NCI-H2081 (cell line): ENCODE measurements around the gene DIP2A.
"Not testable (repeated sequence)": the region's sequence is repeated elsewhere in the genome, so short reads cannot be mapped to it uniquely, and the experiment has no call there.

Experiments used
- DNase-seq, 2 experiments: peaks; one replicate each; lab custom pipeline; 2025; lab: John Stamatoyannopoulos, UW

DIP2A gene

GRCh38 chr21:46426313-46427046 is 32.2 kb upstream of the DIP2A start:
- no peak for DNase-seq

- DNase-seq, result no peak
These were observed 31.2 kb upstream of the DIP2A start for GRCh38 chr21:46427516-46427915.

GRCh38 chr21:46428286-46428685 is 30.4 kb upstream of the DIP2A start:
- DNase-seq, result no peak

GRCh38 chr21:46428987-46429710 is 29.5 kb upstream of the DIP2A start:
- DNase-seq, result no peak

- no peak for DNase-seq
These were observed 28.7 kb upstream of the DIP2A start for GRCh38 chr21:46429754-46430681.

GRCh38 chr21:46431448-46431847 is 27.2 kb upstream of the DIP2A start:
- no peak for DNase-seq

GRCh38 chr21:46431884-46432488 is 26.7 kb upstream of the DIP2A start:
- DNase-seq, result no peak

GRCh38 chr21:46433116-46433515 is 25.6 kb upstream of the DIP2A start:
- not testable (repeated sequence) for DNase-seq

GRCh38 chr21:46434322-46434958 is 24.3 kb upstream of the DIP2A start:
- no peak for DNase-seq

- DNase-seq, result no peak
These were observed 22.9 kb upstream of the DIP2A start for GRCh38 chr21:46435786-46436227.

- no peak for DNase-seq
These were observed 22.1 kb upstream of the DIP2A start for GRCh38 chr21:46436621-46437020.

- DNase-seq, result no peak
These were observed 21.6 kb upstream of the DIP2A start for GRCh38 chr21:46437096-46437498.

GRCh38 chr21:46437511-46437910 is 21.2 kb upstream of the DIP2A start:
- no peak for DNase-seq

GRCh38 chr21:46438241-46438640 is 20.4 kb upstream of the DIP2A start:
- DNase-seq, result no peak

GRCh38 chr21:46439906-46440305 is 18.8 kb upstream of the DIP2A start:
- DNase-seq, result no peak

GRCh38 chr21:46441331-46441730 is 17.4 kb upstream of the DIP2A start:
- DNase-seq, result no peak

- no peak for DNase-seq
These were observed 16.7 kb upstream of the DIP2A start for GRCh38 chr21:46441961-46442498.

- no peak for DNase-seq
These were observed 15.8 kb upstream of the DIP2A start for GRCh38 chr21:46442938-46443337.

- no peak for DNase-seq
These were observed 14.8 kb upstream of the DIP2A start for GRCh38 chr21:46443910-46444309.

- no peak for DNase-seq
These were observed 10.6 kb upstream of the DIP2A start for GRCh38 chr21:46448108-46448507.

GRCh38 chr21:46448855-46449254 is 9.8 kb upstream of the DIP2A start:
- DNase-seq, result not testable (repeated sequence)
